HL-60 (cell line): ENCODE data around the gene NR4A2.

Source experiments
- DNase-seq, 2 experiments: peaks; one replicate each; pipeline ENCODE4 v3.0.0-alpha.2; 2010 to 2020; ENCODE audit warnings: low read depth in 1 of 2, low spot score in 1 of 2
- H3K27ac ChIP-seq: fragments of 250-450 bp; sonication (Bioruptor Pico); replicated peaks from 2 replicates; pipeline ENCODE4 v1.5.1; 2020; ENCODE audit warnings: mild to moderate bottlenecking, moderate library complexity
- H3K27me3 ChIP-seq: fragments of 250-450 bp; sonication (Bioruptor Pico); 2 replicates; pipeline ENCODE4 v1.5.1; 2021; ENCODE audit warnings: mild to moderate bottlenecking, moderate library complexity; ENCODE audit not compliant: insufficient read depth, poor library complexity, severe bottlenecking
- H3K4me3 ChIP-seq: replicated peaks from 2 replicates; pipeline ENCODE4 v1.5.1; 2011; ENCODE audit warnings: mild to moderate bottlenecking, control low read depth, low read length; ENCODE audit not compliant: insufficient read depth
- CTCF ChIP-seq: IDR thresholded peaks from one replicate; pipeline ENCODE4 v1.5.1; 2011; ENCODE audit warnings: low read length, control low read depth, inconsistent platforms; ENCODE audit not compliant: insufficient read depth
- GABPA ChIP-seq: IDR thresholded peaks from 2 replicates; pipeline ENCODE4 v1.6.1; 2012; ENCODE audit warnings: low read depth
- POLR2AphosphoS5 ChIP-seq: IDR thresholded peaks from 2 replicates; pipeline ENCODE4 v1.6.1; 2012; ENCODE audit warnings: low read depth
- REST ChIP-seq: IDR thresholded peaks from 2 replicates; pipeline ENCODE4 v1.6.1; 2012; ENCODE audit warnings: low read depth; ENCODE audit not compliant: insufficient replicate concordance
- SPI1 ChIP-seq: IDR thresholded peaks from 2 replicates; pipeline ENCODE4 v1.6.1; 2012; ENCODE audit warnings: low read depth, mild to moderate bottlenecking, borderline replicate concordance

Gene NR4A2

GRCh38 chr2:156379071-156379470 is 46.5 kb upstream of the NR4A2 start:
- DNase-seq, result peak in 1 of 2 experiments; percentile 12
- TF ChIP-seq POLR2AphosphoS5 (no peak), SPI1 (peak; percentile 47; the same call in 1 of the 2 replicates), REST (no peak), CTCF (no peak)
- Histone ChIP-seq H3K4me3 (no peak overlapping the region), H3K27ac (no peak overlapping the region), H3K27me3 (no peaks in the 10 kb centered on the region)

- no peaks in the 10 kb centered on the region for H3K27me3 ChIP-seq
- DNase-seq, result no peak
- no peak overlapping the region for H3K4me3 ChIP-seq
- TF ChIP-seq REST, result no peak
- TF ChIP-seq SPI1, result no peak
- no peak for TF ChIP-seq POLR2AphosphoS5
- no peak for TF ChIP-seq CTCF
- no peak overlapping the region for H3K27ac ChIP-seq
Observed at GRCh38 chr2:156366753-156367152, 34.2 kb upstream of the NR4A2 start.

- Histone ChIP-seq H3K27ac (no peak overlapping the region), H3K4me3 (no peak overlapping the region), H3K27me3 (no peaks in the 10 kb centered on the region)
- TF ChIP-seq GABPA (no peak), SPI1 (no peak), CTCF (no peak), REST (no peak), POLR2AphosphoS5 (no peak)
- no peak for DNase-seq
Observed at GRCh38 chr2:156363141-156363540, 30.6 kb upstream of the NR4A2 start.
